HG03095 (cell line): ENCODE measurements around the gene CIBAR2.

Experiments used
- ATAC-seq: cut with Tn5 transposase; IDR thresholded peaks from one replicate; pipeline ENCODE4 v1.9.1; 2021; ENCODE audit warnings: moderate library complexity; ENCODE audit not compliant: unreplicated experiment

Gene CIBAR2

GRCh38 chr16:85112364-85112763 lies at the start of gene CIBAR2:
TSS of gene CIBAR2 (minus strand) at chr16:85112472. CDS start at chr16:85112352, 120 bp downstream.
- no peak for ATAC-seq

- ATAC-seq, result no peak
These were observed 47.1 kb upstream of the CIBAR2 start for GRCh38 chr16:85159179-85159980.

- ATAC-seq, result no peak
These were observed 46.5 kb upstream of the CIBAR2 start for GRCh38 chr16:85158743-85159178.

GRCh38 chr16:85157813-85158742 lies 45.8 kb upstream of the CIBAR2 start:
- no peak for ATAC-seq

- ATAC-seq, result no peak
These were observed 45.1 kb upstream of the CIBAR2 start for GRCh38 chr16:85157372-85157771.

GRCh38 chr16:85156869-85157268 lies 44.6 kb upstream of the CIBAR2 start:
- no peak for ATAC-seq

- ATAC-seq, result no peak
These were observed 44.2 kb upstream of the CIBAR2 start for GRCh38 chr16:85156440-85156839.

GRCh38 chr16:85153656-85154091 lies 41.4 kb upstream of the CIBAR2 start:
- ATAC-seq, result no peak

GRCh38 chr16:85153046-85153445 lies 40.8 kb upstream of the CIBAR2 start:
- ATAC-seq, result no peak

GRCh38 chr16:85152414-85153030 lies 40.2 kb upstream of the CIBAR2 start:
- no peak for ATAC-seq

GRCh38 chr16:85151603-85152413 lies 39.5 kb upstream of the CIBAR2 start:
- no peak for ATAC-seq

- no peak for ATAC-seq
These were observed 38.9 kb upstream of the CIBAR2 start for GRCh38 chr16:85151079-85151602.

- no peak for ATAC-seq
These were observed 38.2 kb upstream of the CIBAR2 start for GRCh38 chr16:85150331-85150940.

- no peak for ATAC-seq
These were observed 37.5 kb upstream of the CIBAR2 start for GRCh38 chr16:85149776-85150175.

- no peak for ATAC-seq
These were observed 36.7 kb upstream of the CIBAR2 start for GRCh38 chr16:85148931-85149330.

- no peak for ATAC-seq
These were observed 34.8 kb upstream of the CIBAR2 start for GRCh38 chr16:85146922-85147651.

GRCh38 chr16:85146532-85146797 lies 34.2 kb upstream of the CIBAR2 start:
- ATAC-seq, result no peak

GRCh38 chr16:85145734-85146531 lies 33.7 kb upstream of the CIBAR2 start:
- no peak for ATAC-seq

- no peak for ATAC-seq
These were observed 32.9 kb upstream of the CIBAR2 start for GRCh38 chr16:85145188-85145587.
